ENCODE results near the gene HSP90AB1. TPM values are rescaled to one million over a fixed set of nuclear protein-coding genes. Genes with fewer than 3 reads are reported as not detected.

Gene HSP90AB1
- total RNA-seq, 1 donor from 2014 or later = 914 TPM

GRCh38 chr6:44235891-44236516, 10.9 kb upstream of the HSP90AB1 start:
- no peaks in the 10 kb centered on the region for H4K20me1 ChIP-seq (ENCODE audit: insufficient read depth, low read length)
- H3K36me3 ChIP-seq (ENCODE audit: insufficient read depth, low read length) = no peaks in the 10 kb centered on the region
- no peak overlapping the region for H3K4me3 ChIP-seq (ENCODE audit: insufficient read depth, low read depth, low read length)
- no peaks in the 10 kb centered on the region for H3K79me2 ChIP-seq (ENCODE audit: insufficient read depth, low read length)
- FAIRE-seq = no peak
- Mint-ChIP-seq H3K9me3 (ENCODE audit: unreplicated experiment) (no peaks in the 10 kb centered on the region), H3K4me3 (ENCODE audit: unreplicated experiment) (no peak overlapping the region), H3K27me3 (ENCODE audit: low read depth, unreplicated experiment) (peaks cover 11% of the 10 kb centered on the region), H3K4me1 (ENCODE audit: low read depth, unreplicated experiment) (peaks cover 30% of the 10 kb centered on the region), H3K27ac (ENCODE audit: unreplicated experiment) (no peak overlapping the region), H3K36me3 (ENCODE audit: low read depth, unreplicated experiment) (no peaks in the 10 kb centered on the region)
- no peak overlapping the region for H3K9ac ChIP-seq (ENCODE audit: low read length)
- no peak for DNase-seq (ENCODE audit: low read depth)
- H3K27ac ChIP-seq (ENCODE audit: low read depth, low read length) = no peak overlapping the region
- TF ChIP-seq CTCF (IDR thresholded peaks at IDR 0.05; ENCODE audit: insufficient read depth, low read depth, low read length) (no peak), EZH2 (IDR thresholded peaks at IDR 0.05; ENCODE audit: insufficient read depth, low read length) (no peak)
- no peaks in the 10 kb centered on the region for H3K27me3 ChIP-seq (ENCODE audit: insufficient read depth, low read length)
- no peak overlapping the region for H3K4me2 ChIP-seq (ENCODE audit: low read length)
- H2AFZ ChIP-seq (ENCODE audit: low read depth, low read length) = no peak overlapping the region
- peaks cover 35% of the 10 kb centered on the region for H3K4me1 ChIP-seq (ENCODE audit: insufficient read depth, low read length)
- H3K9me3 ChIP-seq (ENCODE audit: insufficient read depth, low read depth, low read length) = no peaks in the 10 kb centered on the region

GRCh38 chr6:44237021-44237812, 9.7 kb upstream of the HSP90AB1 start:
- TF ChIP-seq CTCF (IDR thresholded peaks at IDR 0.05; ENCODE audit: insufficient read depth, low read depth, low read length) (no peak), EZH2 (IDR thresholded peaks at IDR 0.05; ENCODE audit: insufficient read depth, low read length) (no peak)
- Histone ChIP-seq H3K9me3 (ENCODE audit: insufficient read depth, low read depth, low read length) (no peaks in the 10 kb centered on the region), H3K79me2 (ENCODE audit: insufficient read depth, low read length) (no peaks in the 10 kb centered on the region), H3K9ac (ENCODE audit: low read length) (peak overlapping the region; percentile 91), H3K4me1 (ENCODE audit: insufficient read depth, low read length) (peaks cover 35% of the 10 kb centered on the region), H3K36me3 (ENCODE audit: insufficient read depth, low read length) (no peaks in the 10 kb centered on the region), H3K4me3 (ENCODE audit: insufficient read depth, low read depth, low read length) (peak overlapping the region; percentile 54), H3K4me2 (ENCODE audit: low read length) (peak overlapping the region; percentile 95), H3K27me3 (ENCODE audit: insufficient read depth, low read length) (no peaks in the 10 kb centered on the region), H2AFZ (ENCODE audit: low read depth, low read length) (peak overlapping the region; percentile 85), H4K20me1 (ENCODE audit: insufficient read depth, low read length) (no peaks in the 10 kb centered on the region), H3K27ac (ENCODE audit: low read depth, low read length) (peak overlapping the region; percentile 85)
- no peaks in the 10 kb centered on the region for H3K9me3 Mint-ChIP-seq (ENCODE audit: unreplicated experiment)
- no peaks in the 10 kb centered on the region for H3K36me3 Mint-ChIP-seq (ENCODE audit: low read depth, unreplicated experiment)
- FAIRE-seq (peak; percentile 66), DNase-seq (ENCODE audit: low read depth) (peak; percentile 94)
- peak overlapping the region; percentile 84 for H3K4me3 Mint-ChIP-seq (ENCODE audit: unreplicated experiment)
- H3K27me3 Mint-ChIP-seq (ENCODE audit: low read depth, unreplicated experiment) = peaks cover 6% of the 10 kb centered on the region
- peak overlapping the region; percentile 97 for H3K27ac Mint-ChIP-seq (ENCODE audit: unreplicated experiment)
- H3K4me1 Mint-ChIP-seq (ENCODE audit: low read depth, unreplicated experiment) = peaks cover 29% of the 10 kb centered on the region

Measured in astrocyte (in vitro differentiated cells and primary cell).